GM18870 (cell line): ENCODE results near the gene SMPX.
"Not testable (repeated sequence)": the region's sequence is repeated elsewhere in the genome, so short reads cannot be mapped to it uniquely, and the experiment has no call there.

Experiments
- ATAC-seq: cut with Tn5 transposase; IDR thresholded peaks from one replicate; pipeline ENCODE4 v1.9.1; 2021; ENCODE audit warnings: moderate library complexity; ENCODE audit not compliant: unreplicated experiment

Gene SMPX

DNA sequence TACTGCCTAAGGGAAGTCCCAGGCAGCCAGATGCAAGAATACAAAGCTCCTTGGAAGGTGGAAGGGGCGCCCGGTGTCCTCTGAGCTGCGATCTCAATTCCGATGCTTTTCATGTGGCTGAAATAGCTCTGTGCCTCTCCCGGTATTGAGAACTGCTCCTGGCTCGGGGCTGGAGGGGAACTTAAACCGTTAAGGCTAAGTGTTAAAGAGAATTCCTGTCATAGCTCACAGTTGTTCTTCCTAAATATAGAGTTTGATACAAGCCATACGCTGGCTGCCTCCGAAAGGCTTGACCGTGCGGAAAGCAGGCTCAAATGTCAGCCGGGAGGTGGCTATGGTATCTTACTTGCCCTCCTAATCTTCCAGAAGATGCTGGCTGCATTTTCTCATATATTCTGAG lies at the start of gene SMPX:
TSS of gene SMPX (minus strand) at position 157 of the 400 bp plus-strand sequence. CDS start 3,826 bp downstream, outside the sequence.
- no peak for ATAC-seq

DNA sequence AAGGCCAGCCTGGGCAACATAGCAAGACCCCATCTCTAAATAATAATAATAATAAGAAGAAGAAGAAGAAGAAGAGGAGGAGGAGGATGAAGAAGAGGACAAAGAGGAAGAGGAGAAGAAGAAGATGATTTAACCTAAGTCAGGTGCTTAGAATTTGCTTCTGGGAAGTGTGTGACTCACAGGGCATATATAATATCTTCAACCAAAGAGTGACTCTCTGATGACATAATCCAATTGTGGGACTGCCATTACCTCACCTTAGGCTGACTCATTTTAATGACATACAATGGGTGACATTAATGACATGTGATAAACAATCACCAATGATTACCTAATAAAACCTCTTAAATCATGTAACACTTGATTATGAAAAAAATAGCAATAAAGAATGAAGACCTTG lies 48.8 kb upstream of the SMPX start:
- ATAC-seq: no peak

DNA sequence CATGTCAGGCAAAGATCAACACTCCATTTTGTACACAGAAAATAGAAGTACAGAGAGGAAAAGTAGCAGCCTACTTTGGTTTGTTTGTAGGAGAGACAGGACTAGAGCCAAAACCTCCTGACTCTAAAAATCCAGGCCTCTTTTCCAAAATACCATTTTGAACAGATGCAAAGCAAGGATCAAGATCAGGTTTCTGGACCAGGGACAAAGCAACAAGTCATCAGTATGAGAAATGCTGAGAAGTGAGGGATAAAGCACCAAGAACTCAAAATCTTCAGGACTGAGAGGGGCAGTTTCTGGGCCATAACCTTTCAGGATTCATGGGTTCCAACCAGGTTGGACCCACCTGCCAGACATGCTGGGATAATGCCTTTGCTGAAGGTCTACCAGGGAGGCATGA lies 44.9 kb upstream of the SMPX start:
- no peak for ATAC-seq

DNA sequence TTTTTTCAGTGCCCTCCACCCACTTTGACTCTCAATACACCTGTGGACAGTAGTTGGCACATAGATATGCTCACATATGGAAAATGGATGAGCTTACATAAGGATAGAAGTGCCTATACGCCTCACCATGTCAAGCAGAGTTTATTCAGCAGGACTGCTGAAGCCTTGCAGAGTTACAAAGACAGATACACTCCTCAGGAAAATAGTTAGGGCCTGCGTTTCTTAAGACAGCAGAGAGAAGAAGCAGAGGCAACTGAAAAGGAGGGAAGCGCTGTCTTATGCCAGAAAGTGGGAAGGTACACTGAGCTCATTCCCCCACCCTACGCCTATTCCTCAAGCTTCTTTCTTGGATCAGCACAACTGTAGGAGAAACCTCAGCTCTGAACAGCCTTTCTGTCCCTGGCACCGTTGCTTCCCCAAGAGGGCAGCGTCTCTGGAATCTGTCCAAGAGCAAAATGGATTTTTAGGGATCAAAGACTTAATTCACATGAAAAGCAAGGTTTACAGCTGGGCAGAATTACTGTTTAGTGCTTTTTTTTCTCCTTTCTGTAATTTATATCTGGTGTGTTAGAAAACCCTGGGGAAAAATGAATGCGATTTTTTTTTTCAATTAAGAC lies 44.2 kb upstream of the SMPX start:
- no peak for ATAC-seq

- ATAC-seq: no peak
These were observed 42.4 kb upstream of the SMPX start for GRCh38 chrX:21800344-21800770.

DNA sequence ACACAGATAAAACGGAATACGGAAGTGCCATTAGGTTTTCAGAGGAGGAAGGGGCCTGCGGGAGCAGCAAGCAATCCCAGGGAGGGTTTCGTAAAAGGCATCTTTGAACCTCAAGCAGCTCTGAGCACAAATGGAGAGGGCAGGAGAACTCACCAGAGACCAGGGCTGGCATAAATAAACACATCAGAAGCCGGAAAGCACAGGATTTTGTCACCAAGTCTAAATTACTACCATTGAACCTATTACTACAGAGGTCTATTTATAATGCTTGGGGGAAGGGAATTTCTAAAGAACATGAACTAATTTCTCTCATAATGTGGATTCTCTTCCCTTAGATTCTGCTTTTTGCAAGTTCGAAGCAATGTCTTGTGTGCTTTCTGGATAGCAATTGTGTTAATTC lies 41.9 kb upstream of the SMPX start:
- no peak for ATAC-seq

- no peak for ATAC-seq
These were observed 40.8 kb upstream of the SMPX start for GRCh38 chrX:21798677-21799219.

- peak; percentile 1 for ATAC-seq
These were observed 24.1 kb upstream of the SMPX start for GRCh38 chrX:21781976-21782375.

- ATAC-seq: peak; percentile 88
These were observed 23.6 kb upstream of the SMPX start for GRCh38 chrX:21781525-21781924.

DNA sequence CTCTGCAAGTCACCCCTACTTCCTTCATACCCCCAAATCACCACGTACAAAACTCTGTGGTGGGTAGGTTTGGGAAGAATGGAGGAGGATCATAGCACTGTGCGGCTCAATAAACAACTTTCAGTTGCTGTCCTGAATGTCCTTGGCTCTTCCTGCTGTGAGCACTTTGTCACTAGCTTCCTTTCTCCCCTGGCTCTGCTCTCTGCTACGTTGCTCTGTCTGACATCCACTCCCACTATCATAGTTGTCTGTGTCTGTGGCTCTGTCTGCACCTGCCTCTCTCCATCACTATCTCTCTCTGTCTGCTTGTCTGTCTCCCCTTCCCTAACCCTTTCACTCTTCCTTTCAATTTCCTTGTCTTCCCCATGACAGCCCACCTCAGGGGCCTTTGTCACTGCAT lies 21.2 kb upstream of the SMPX start:
- ATAC-seq: no peak

GRCh38 chrX:21778236-21778635 lies 20.3 kb upstream of the SMPX start:
- no peak for ATAC-seq

DNA sequence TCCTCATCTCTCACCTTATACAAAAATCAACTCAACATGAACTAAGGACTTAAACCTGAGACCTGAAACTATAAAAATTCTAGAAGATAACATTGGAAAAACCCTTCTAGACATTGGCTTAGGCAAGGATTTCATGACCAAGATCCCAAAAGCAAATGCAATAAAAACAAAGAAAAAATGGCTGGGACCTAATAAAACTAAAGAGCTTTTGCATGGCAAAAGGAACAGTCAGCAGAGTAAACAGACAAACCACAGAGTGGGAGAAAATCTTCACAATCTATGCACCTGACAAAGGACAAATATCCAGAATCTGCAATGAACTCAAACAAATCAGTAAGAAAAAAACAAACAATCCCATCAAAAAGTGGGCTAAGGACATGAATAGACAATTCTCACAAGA lies 17.2 kb upstream of the SMPX start:
- not testable (repeated sequence) for ATAC-seq

GRCh38 chrX:21773036-21773435 lies 15.1 kb upstream of the SMPX start:
- not testable (repeated sequence) for ATAC-seq

- no peak for ATAC-seq
These were observed 12.9 kb upstream of the SMPX start for GRCh38 chrX:21770631-21771321.

GRCh38 chrX:21766101-21766500 lies 8.2 kb upstream of the SMPX start:
- ATAC-seq: no peak

- ATAC-seq: no peak
These were observed 6.1 kb upstream of the SMPX start for GRCh38 chrX:21764008-21764407.

DNA sequence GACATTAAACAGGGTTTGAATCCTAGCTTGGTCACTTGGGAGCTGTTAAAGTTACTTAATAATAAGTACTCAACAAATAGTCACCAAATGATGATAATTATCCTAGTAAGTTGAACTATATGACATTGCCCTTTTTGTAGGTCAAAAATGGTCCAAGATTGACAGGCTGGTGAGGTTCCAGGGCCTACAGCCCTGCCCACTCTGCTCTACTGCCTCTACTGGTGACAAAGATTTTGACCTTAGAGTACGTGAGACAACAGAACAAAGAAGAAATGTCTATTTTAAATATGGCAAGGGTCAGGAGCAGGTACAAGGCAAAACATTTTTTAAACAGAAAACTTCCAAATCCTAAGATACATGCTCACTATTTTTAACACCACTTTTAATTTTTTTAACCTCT lies 572 bp upstream of the SMPX start:
- ATAC-seq: no peak

DNA sequence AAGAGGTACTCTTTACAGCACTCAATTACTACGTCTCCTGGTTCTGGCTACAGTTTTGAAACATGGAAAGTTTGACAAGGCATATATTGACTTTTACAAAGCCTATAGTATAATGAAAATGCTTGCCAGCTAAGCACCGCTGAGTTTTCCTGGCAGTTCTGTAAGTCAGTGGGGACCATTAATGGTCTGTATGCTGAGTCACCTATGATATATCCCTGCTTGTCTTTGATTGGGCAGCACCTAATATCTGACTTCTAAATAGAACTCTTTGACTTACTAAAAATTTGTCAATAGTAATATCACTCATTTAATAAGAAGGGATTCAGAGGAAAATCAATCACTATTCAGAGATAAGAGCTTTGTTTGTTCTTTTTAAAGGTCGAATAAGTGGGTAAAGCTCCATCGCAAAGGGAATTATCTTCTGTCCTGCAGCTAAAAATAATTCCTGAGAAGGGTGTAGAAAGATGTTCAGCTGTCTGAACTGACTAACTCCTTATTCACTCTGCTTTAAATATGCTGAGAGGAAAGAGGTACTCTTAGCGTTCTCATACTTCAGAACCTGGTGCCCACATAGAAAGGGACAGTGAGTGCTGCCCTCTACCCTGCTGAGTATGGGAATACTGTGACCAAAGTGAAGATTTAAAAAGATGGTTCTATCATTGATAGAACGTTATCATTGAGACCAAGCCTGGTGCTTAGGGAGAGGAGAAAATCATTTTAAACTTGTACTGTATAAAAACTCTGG lies 959 bp downstream of the SMPX start:
- no peak for ATAC-seq

DNA sequence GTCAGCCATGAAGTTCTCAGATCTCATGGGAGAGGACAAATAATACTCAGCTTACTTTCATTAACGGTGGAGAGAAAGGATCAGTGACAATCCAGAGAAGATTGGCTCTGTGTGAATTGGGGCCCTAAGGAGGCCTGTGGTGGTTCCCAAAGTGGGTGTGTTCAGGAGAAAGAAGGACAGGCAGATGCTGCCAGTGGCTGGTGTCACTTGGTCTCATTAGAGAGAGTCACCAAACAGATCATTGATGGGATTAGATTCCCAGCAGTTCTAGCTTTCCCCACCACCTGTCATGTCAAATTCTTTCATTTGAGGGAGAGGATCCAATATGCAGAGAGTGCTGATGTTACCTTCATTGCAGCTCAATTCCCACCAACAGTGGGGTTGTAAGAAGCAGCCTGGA lies 8.0 kb downstream of the SMPX start:
- no peak for ATAC-seq

DNA sequence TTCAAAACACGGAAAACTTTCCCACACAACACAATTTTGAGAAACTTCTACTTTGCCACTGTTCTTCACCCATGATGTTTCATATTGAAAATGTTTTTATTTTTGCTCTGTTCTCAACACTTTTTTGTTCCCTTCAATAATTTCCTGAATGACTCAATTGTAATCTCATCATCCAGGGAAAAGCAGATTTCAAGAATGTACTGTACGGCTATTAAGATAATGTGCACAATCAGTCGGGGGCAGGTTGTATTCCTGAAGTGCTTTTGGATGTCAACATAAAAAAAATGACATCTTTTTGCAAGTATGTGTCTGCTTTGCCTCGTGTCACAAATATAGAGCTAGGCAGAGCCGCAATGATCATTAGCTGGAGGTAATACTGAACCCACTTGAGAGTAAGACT lies 9.7 kb downstream of the SMPX start:
- ATAC-seq: no peak

GRCh38 chrX:21747558-21747957 lies 10.4 kb downstream of the SMPX start:
- ATAC-seq: no peak

GRCh38 chrX:21745756-21746155 lies 12.2 kb downstream of the SMPX start:
- ATAC-seq: no peak
